GM19239 (cell line): ENCODE data around the gene VPS54.

ENCODE experiments used
- DNase-seq: peaks from one replicate; pipeline ENCODE4 v3.0.0; 2011; ENCODE audit warnings: low spot score; ENCODE audit not compliant: insufficient read length
- FAIRE-seq: peaks from 2 replicates; lab custom pipeline; 2011; peaks lifted over from hg19 to GRCh38; lab: Jason Lieb, UNC

VPS54 gene

GRCh38 chr2:63875559-63876245 lies 143.5 kb downstream of the VPS54 start:
- FAIRE-seq, result no peak

GRCh38 chr2:63875131-63875527 lies 144.1 kb downstream of the VPS54 start:
- DNase-seq (no peak), FAIRE-seq (no peak)

More at GRCh38 chr2:63875559-63876245, 143.5 kb downstream of the VPS54 start:
- DNase-seq, result no peak

- FAIRE-seq (no peak), DNase-seq (no peak)
These were observed 144.8 kb downstream of the VPS54 start for GRCh38 chr2:63874204-63875130.

- DNase-seq (no peak), FAIRE-seq (no peak)
These were observed 146.5 kb downstream of the VPS54 start for GRCh38 chr2:63872571-63873328.

GRCh38 chr2:63871864-63872263 lies 147.4 kb downstream of the VPS54 start:
- DNase-seq (no peak), FAIRE-seq (no peak)

- no peak for DNase-seq
These were observed 148.5 kb downstream of the VPS54 start for GRCh38 chr2:63870679-63871078.

GRCh38 chr2:63866009-63866709 lies 153.1 kb downstream of the VPS54 start:
- no peak for DNase-seq
- FAIRE-seq, result peak; percentile 76

More at GRCh38 chr2:63870679-63871078, 148.5 kb downstream of the VPS54 start:
- FAIRE-seq, result no peak

GRCh38 chr2:63865159-63865799 lies 153.9 kb downstream of the VPS54 start:
- FAIRE-seq (no peak), DNase-seq (no peak)

GRCh38 chr2:63863707-63864106 lies 155.5 kb downstream of the VPS54 start:
- no peak for DNase-seq
- FAIRE-seq, result no peak

GRCh38 chr2:63862806-63863205 lies 156.4 kb downstream of the VPS54 start:
- DNase-seq, result no peak
- FAIRE-seq, result no peak

GRCh38 chr2:63861220-63861822 lies 157.9 kb downstream of the VPS54 start:
- no peak for DNase-seq

GRCh38 chr2:63858291-63858690 lies 160.9 kb downstream of the VPS54 start:
- no peak for FAIRE-seq
- DNase-seq, result no peak

More at GRCh38 chr2:63861220-63861822, 157.9 kb downstream of the VPS54 start:
- peak; percentile 88 for FAIRE-seq

GRCh38 chr2:63856303-63856603 lies 163.0 kb downstream of the VPS54 start:
- DNase-seq (no peak), FAIRE-seq (no peak)

- peak; percentile 31 for FAIRE-seq
- DNase-seq, result no peak
These were observed 163.6 kb downstream of the VPS54 start for GRCh38 chr2:63855418-63856302.

GRCh38 chr2:63853527-63854310 lies 165.5 kb downstream of the VPS54 start:
- FAIRE-seq, result no peak
- no peak for DNase-seq

- DNase-seq (no peak), FAIRE-seq (peak; percentile 77)
These were observed 167.4 kb downstream of the VPS54 start for GRCh38 chr2:63851691-63852311.

GRCh38 chr2:63850649-63851048 lies 168.6 kb downstream of the VPS54 start:
- DNase-seq, result no peak
- FAIRE-seq, result no peak
